Measurements from ENCODE around the gene EPB41L3.
"Not testable (repeated sequence)": the region's sequence is repeated elsewhere in the genome, so short reads cannot be mapped to it uniquely, and the experiment has no call there.

The EPB41L3 gene

GRCh38 chr18:5530629-5531178 lies 13.1 kb downstream of the EPB41L3 start:
- DNase-seq (ENCODE audit: low read depth) = no peak

GRCh38 chr18:5529471-5529870 lies 14.3 kb downstream of the EPB41L3 start:
- no peak for DNase-seq (ENCODE audit: low read depth)

GRCh38 chr18:5527603-5528002 lies 16.2 kb downstream of the EPB41L3 start:
- DNase-seq (ENCODE audit: low read depth) = no peak

GRCh38 chr18:5524660-5525059 lies 19.1 kb downstream of the EPB41L3 start:
- no peak for DNase-seq (ENCODE audit: low read depth)

- no peak for DNase-seq (ENCODE audit: low read depth)
Measured at GRCh38 chr18:5521000-5521399, 22.8 kb downstream of the EPB41L3 start.

- no peak for DNase-seq (ENCODE audit: low read depth)
Measured at GRCh38 chr18:5520464-5520863, 23.3 kb downstream of the EPB41L3 start.

- DNase-seq (ENCODE audit: low read depth) = no peak
Measured at GRCh38 chr18:5519448-5520298, 24.1 kb downstream of the EPB41L3 start.

- DNase-seq (ENCODE audit: low read depth) = no peak
Measured at GRCh38 chr18:5518899-5519371, 24.9 kb downstream of the EPB41L3 start.

- no peak for DNase-seq (ENCODE audit: low read depth)
Measured at GRCh38 chr18:5518179-5518770, 25.5 kb downstream of the EPB41L3 start.

- no peak for DNase-seq (ENCODE audit: low read depth)
Measured at GRCh38 chr18:5516841-5517240, 27.0 kb downstream of the EPB41L3 start.

- DNase-seq (ENCODE audit: low read depth) = no peak
Measured at GRCh38 chr18:5515011-5515784, 28.6 kb downstream of the EPB41L3 start.

GRCh38 chr18:5513947-5514346 lies 29.9 kb downstream of the EPB41L3 start:
- DNase-seq (ENCODE audit: low read depth) = no peak

GRCh38 chr18:5512176-5512575 lies 31.6 kb downstream of the EPB41L3 start:
- DNase-seq (ENCODE audit: low read depth) = no peak

GRCh38 chr18:5511541-5511940 lies 32.3 kb downstream of the EPB41L3 start:
- not testable (repeated sequence) for DNase-seq (ENCODE audit: low read depth)

GRCh38 chr18:5510135-5510846 lies 33.5 kb downstream of the EPB41L3 start:
- DNase-seq (ENCODE audit: low read depth) = no peak

GRCh38 chr18:5508821-5509220 lies 35.0 kb downstream of the EPB41L3 start:
- no peak for DNase-seq (ENCODE audit: low read depth)

- no peak for DNase-seq (ENCODE audit: low read depth)
Measured at GRCh38 chr18:5507756-5508155, 36.0 kb downstream of the EPB41L3 start.

- DNase-seq (ENCODE audit: low read depth) = no peak
Measured at GRCh38 chr18:5506174-5506573, 37.6 kb downstream of the EPB41L3 start.

GRCh38 chr18:5503740-5504139 lies 40.1 kb downstream of the EPB41L3 start:
- DNase-seq (ENCODE audit: low read depth) = no peak

- no peak for DNase-seq (ENCODE audit: low read depth)
Measured at GRCh38 chr18:5500158-5500939, 43.4 kb downstream of the EPB41L3 start.

GRCh38 chr18:5498452-5498851 lies 45.3 kb downstream of the EPB41L3 start:
- DNase-seq (ENCODE audit: low read depth) = no peak
